Karpas-422 (cell line): Measurements from ENCODE around the gene VARS2. TPM values are rescaled to one million over a fixed set of nuclear protein-coding genes. Genes with fewer than 3 reads are reported as not detected.
"Not testable (repeated sequence)": the region's sequence is repeated elsewhere in the genome, so short reads cannot be mapped to it uniquely, and the experiment has no call there.

Experiments used
- DNase-seq: peaks from one replicate; pipeline ENCODE4 v3.0.0-alpha.2; 2015
- H2AFZ ChIP-seq: fragments of 200-600 bp; sonication (generic); 2 replicates; pipeline ENCODE4 v1.6.1; 2014; ENCODE audit warnings: antibody characterized with exemption, low read length, mixed read lengths
- H3K27ac ChIP-seq: fragments of 200-600 bp; sonication (generic); 2 replicates; pipeline ENCODE4 v1.5.1; 2014; ENCODE audit warnings: mild to moderate bottlenecking, low read length, moderate library complexity
- H3K27me3 ChIP-seq: fragments of 200-600 bp; sonication (generic); 2 replicates; pipeline ENCODE4 v1.6.1; 2014; ENCODE audit warnings: low read length, mixed read lengths
- H3K36me3 ChIP-seq: fragments of 200-600 bp; sonication (generic); 2 replicates; pipeline ENCODE4 v1.6.1; 2014; ENCODE audit warnings: low read length, mixed read lengths; ENCODE audit not compliant: insufficient read depth
- H3K4me1 ChIP-seq: fragments of 200-600 bp; sonication (generic); 2 replicates; pipeline ENCODE4 v1.6.1; 2014; ENCODE audit warnings: mild to moderate bottlenecking, low read length, mixed read lengths
- H3K4me2 ChIP-seq: fragments of 200-600 bp; sonication (generic); 2 replicates; pipeline ENCODE4 v1.6.1; 2014; ENCODE audit warnings: low read length, low read depth, mild to moderate bottlenecking; ENCODE audit not compliant: poor library complexity, severe bottlenecking
- H3K4me3 ChIP-seq: fragments of 200-600 bp; sonication (generic); 2 replicates; pipeline ENCODE4 v1.5.1; 2014; ENCODE audit warnings: mild to moderate bottlenecking, antibody characterized with exemption, low read length, mixed read lengths
- H3K79me2 ChIP-seq: fragments of 200-600 bp; sonication (generic); 2 replicates; pipeline ENCODE4 v1.6.1; 2014; ENCODE audit warnings: mild to moderate bottlenecking, low read length, mixed read lengths
- H3K9ac ChIP-seq: fragments of 200-600 bp; sonication (generic); 2 replicates; pipeline ENCODE4 v1.6.0; 2014; ENCODE audit warnings: low read length
- H3K9me2 ChIP-seq: fragments of 200-600 bp; sonication (generic), shearing (Covaris generic); replicated peaks from 2 replicates; pipeline ENCODE4 v1.6.0; 2014; ENCODE audit warnings: mild to moderate bottlenecking, low read length, moderate library complexity; ENCODE audit not compliant: insufficient read depth
- H3K9me3 ChIP-seq: fragments of 300-700, 200-600 bp; sonication (generic); 2 replicates; pipeline ENCODE4 v1.6.1; 2014; ENCODE audit warnings: low read length, mixed read lengths
- H4K20me1 ChIP-seq: fragments of 200-600 bp; sonication (generic); 2 replicates; pipeline ENCODE4 v1.6.1; 2014; ENCODE audit warnings: mild to moderate bottlenecking, antibody characterized with exemption, low read length, low read depth; ENCODE audit not compliant: insufficient read depth
- total RNA-seq: library from RNA; depleted of rRNA; stranded (reverse); fragments of >200 nt; shearing (Covaris generic); gene quantifications from 2 replicates; pipeline ENCODE4 v1.2.3, GENCODE V29; 2014; ENCODE audit warnings: low replicate concordance

Gene VARS2
- total RNA-seq, 1 experiment from 2014 or later: 42.3 TPM

DNA sequence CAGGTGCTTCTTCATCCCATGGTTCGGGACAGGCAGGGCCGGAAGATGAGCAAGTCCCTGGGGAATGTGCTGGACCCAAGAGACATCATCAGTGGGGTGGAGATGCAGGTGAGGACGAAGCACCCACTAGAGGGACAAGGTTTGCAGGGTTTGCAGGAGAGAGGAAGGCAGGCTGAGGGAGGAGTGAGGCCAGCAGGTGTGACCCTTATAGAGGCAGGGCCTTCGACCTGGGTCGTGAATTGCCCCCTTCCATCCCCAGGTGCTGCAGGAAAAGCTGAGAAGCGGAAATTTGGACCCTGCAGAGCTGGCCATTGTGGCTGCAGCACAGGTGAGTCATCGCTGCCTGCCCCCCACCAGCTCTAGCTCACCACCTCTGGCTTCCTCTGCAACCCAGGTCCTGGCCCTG is 8.4 kb downstream of the VARS2 start:
- peaks cover 12% of the 10 kb centered on the region for H3K4me1 ChIP-seq
- no peak overlapping the region for H3K27ac ChIP-seq
- DNase-seq: peak; percentile 57
- H3K27me3 ChIP-seq: no peaks in the 10 kb centered on the region
- no peak overlapping the region for H2AFZ ChIP-seq
- H3K9me3 ChIP-seq: no peaks in the 10 kb centered on the region
- H3K36me3 ChIP-seq: peaks cover 22% of the 10 kb centered on the region
- no peaks in the 10 kb centered on the region for H3K79me2 ChIP-seq
- H4K20me1 ChIP-seq: 0 out of 2 replicates have a peak, but pooled peaks cover 3% of the 10 kb centered on the region
- no peak overlapping the region for H3K4me2 ChIP-seq
- H3K9ac ChIP-seq: no peak overlapping the region
- H3K9me2 ChIP-seq: no peaks in the 10 kb centered on the region
- H3K4me3 ChIP-seq: no peak overlapping the region

DNA sequence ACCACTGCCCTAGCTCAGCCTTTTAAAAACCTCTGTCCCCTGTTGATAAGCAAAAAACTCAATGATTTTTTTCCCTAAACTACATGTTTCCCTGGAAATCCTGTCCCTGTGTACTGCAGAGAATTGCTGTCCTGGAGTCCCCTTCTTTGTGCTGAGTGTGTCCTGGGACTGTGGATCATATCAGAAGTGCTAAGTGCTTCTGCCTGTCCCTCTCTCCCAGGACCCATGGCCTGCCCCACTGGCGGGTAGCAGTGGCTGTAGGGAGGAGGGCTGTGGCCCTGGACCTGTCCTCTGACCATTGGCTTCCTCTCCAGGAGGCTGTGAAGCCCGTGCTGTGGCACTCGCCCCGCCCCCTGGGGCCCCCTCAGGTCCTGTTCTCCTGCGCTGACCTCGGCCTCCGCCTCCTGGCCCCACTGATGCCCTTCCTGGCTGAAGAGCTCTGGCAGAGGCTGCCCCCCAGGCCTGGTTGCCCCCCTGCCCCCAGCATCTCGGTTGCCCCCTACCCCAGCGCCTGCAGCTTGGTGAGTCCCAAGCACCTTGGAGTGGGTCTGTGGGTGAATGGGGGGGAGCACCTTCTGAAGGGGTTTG is 10.1 kb downstream of the VARS2 start:
- H3K4me2 ChIP-seq, H3K27ac ChIP-seq, H2AFZ ChIP-seq, H3K79me2 ChIP-seq, H3K9me2 ChIP-seq, H4K20me1 ChIP-seq, H3K4me3 ChIP-seq, H3K9ac ChIP-seq, H3K27me3 ChIP-seq, DNase-seq, H3K9me3 ChIP-seq: not testable (repeated sequence)
- Histone ChIP-seq H3K4me1 (peaks cover 12% of the 10 kb centered on the region), H3K36me3 (peaks cover 19% of the 10 kb centered on the region)

DNA sequence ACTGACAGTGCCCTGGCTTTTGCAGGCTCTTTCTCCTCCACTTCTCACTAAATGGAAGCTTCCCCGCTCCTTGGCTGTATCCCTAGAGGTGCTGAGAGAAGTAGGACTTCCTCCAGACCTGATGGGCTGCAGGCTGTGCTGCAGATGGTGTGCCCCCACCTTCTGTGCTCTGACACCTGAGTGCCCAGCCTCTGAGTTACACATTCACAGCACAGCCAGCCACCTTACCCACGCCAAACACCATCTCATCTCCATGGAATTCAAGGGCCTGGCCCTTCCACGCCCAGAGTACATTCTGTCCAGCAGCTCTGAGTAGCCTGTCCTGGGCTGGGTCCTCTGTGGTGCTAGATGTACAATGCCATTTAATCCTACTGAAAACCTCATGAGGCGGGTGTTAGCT is 12.6 kb downstream of the VARS2 start:
- peaks cover 12% of the 10 kb centered on the region for H3K36me3 ChIP-seq
- H3K9me3 ChIP-seq: no peaks in the 10 kb centered on the region

DNA sequence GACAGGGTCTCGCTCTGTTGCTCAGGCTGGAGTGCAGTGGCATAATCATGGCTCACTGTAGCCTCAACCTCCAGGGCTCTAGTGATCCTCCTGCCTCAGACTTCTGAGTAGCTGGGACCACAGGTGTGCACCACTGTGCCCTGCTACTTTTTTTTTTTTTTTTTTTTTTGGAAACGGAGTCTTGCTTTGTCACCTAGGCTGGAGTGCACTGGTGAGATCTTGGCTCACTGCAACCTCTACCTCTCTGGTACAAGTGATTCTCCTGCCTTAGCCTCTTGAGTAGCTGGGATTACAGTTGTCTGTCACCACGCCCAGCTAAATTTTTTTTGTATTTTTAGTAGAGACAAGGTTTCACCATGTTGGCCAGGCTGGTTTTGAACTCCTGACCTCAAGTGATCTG is 13.0 kb downstream of the VARS2 start:
- H3K9ac ChIP-seq, H3K9me3 ChIP-seq, DNase-seq, H3K27ac ChIP-seq, H3K4me3 ChIP-seq, H2AFZ ChIP-seq, H3K4me2 ChIP-seq, H3K4me1 ChIP-seq, H4K20me1 ChIP-seq, H3K27me3 ChIP-seq, H3K9me2 ChIP-seq, H3K79me2 ChIP-seq: not testable (repeated sequence)
- peaks cover 12% of the 10 kb centered on the region for H3K36me3 ChIP-seq

More for the DNA sequence above, 12.6 kb downstream of the VARS2 start:
- no peak for DNase-seq
- Histone ChIP-seq H3K9ac (no peak overlapping the region), H3K4me3 (no peak overlapping the region), H3K27ac (no peak overlapping the region), H3K9me2 (no peaks in the 10 kb centered on the region), H4K20me1 (0 out of 2 replicates have a peak, but pooled peaks cover 3% of the 10 kb centered on the region), H3K4me1 (peaks cover 9% of the 10 kb centered on the region), H3K4me2 (no peak overlapping the region), H2AFZ (no peak overlapping the region), H3K79me2 (no peaks in the 10 kb centered on the region), H3K27me3 (no peaks in the 10 kb centered on the region)

DNA sequence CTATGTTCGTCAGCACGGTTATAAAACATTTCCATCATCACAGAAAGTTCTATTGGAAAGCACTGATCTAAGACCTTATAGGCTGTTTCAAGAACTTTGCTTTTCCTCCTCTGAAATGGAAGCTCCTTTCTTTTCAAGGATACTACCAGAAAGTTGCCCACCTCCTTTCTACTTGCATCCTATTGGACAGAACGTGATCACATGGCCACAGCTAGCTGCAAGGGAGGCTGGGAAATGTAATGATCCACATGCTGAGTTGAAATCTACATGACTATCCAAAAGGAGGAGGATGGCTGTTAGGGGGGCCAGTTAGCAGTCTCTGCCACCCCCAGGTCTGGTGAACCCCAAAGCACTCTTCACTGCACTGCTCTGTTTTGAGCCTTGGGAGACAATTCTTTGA is 14.6 kb downstream of the VARS2 start:
- DNase-seq: peak; percentile 61
- H3K27ac ChIP-seq: no peak overlapping the region
- H2AFZ ChIP-seq: no peak overlapping the region
- no peak overlapping the region for H3K4me2 ChIP-seq
- no peaks in the 10 kb centered on the region for H3K27me3 ChIP-seq
- H3K9ac ChIP-seq: no peak overlapping the region
- H3K9me2 ChIP-seq: no peaks in the 10 kb centered on the region
- no peaks in the 10 kb centered on the region for H3K79me2 ChIP-seq
- H3K9me3 ChIP-seq: no peaks in the 10 kb centered on the region
- H3K36me3 ChIP-seq: peaks cover 12% of the 10 kb centered on the region
- no peak overlapping the region for H3K4me3 ChIP-seq
- no peaks in the 10 kb centered on the region for H4K20me1 ChIP-seq
- H3K4me1 ChIP-seq: no peaks in the 10 kb centered on the region

DNA sequence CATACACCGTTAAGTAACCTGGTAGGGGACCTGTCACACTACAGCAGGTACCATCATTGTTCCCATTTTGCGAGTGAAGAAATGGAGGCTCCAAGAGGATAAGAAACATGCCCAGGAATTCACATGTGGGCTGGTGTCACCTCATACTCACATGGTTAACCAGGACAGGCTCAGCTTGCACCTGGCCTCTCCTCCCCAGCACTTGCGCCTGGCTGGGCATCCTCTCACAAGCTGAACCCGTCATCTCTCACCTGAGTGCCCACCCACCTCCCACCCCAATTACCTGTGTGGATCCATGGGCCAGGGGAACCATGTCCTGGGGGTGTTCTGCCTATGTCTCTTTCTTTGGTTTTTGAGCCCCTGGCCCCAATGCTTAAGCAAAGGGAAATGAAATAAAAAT is 16.5 kb downstream of the VARS2 start:
- Histone ChIP-seq H3K9me3 (no peaks in the 10 kb centered on the region), H3K27me3 (no peaks in the 10 kb centered on the region), H3K36me3 (peaks cover 12% of the 10 kb centered on the region), H3K9ac (no peak overlapping the region), H3K79me2 (no peaks in the 10 kb centered on the region), H3K27ac (no peak overlapping the region), H4K20me1 (no peaks in the 10 kb centered on the region), H3K4me2 (no peak overlapping the region), H3K9me2 (no peaks in the 10 kb centered on the region), H3K4me3 (no peak overlapping the region), H3K4me1 (no peaks in the 10 kb centered on the region), H2AFZ (no peak overlapping the region)
- no peak for DNase-seq

DNA sequence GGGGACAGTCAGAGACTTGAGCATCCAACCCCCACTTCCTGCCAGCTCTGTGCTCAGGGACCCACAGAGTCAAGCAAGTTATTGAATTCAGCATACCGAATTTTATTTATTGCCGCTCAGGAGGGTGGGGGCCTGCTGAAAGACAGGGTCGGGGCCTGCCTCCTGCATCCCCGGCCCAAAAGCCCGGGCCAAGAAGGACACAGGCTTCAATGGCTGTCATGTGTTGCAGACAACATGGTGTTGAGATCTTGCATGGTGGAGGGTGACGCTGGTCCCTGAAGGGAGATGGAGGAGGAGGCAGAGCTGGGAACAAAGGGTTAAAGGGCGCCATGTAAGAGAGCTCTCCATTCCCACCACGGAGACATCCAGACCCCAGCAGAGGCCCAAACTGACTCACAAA is 17.2 kb downstream of the VARS2 start:
- Histone ChIP-seq H3K9ac (no peak overlapping the region), H3K4me2 (no peak overlapping the region), H3K27me3 (no peaks in the 10 kb centered on the region), H3K4me1 (no peaks in the 10 kb centered on the region), H2AFZ (no peak overlapping the region), H3K9me2 (no peaks in the 10 kb centered on the region), H3K4me3 (no peak overlapping the region), H3K9me3 (no peaks in the 10 kb centered on the region), H3K27ac (no peak overlapping the region), H3K36me3 (peaks cover 6% of the 10 kb centered on the region), H3K79me2 (no peaks in the 10 kb centered on the region), H4K20me1 (no peaks in the 10 kb centered on the region)
- DNase-seq: no peak

DNA sequence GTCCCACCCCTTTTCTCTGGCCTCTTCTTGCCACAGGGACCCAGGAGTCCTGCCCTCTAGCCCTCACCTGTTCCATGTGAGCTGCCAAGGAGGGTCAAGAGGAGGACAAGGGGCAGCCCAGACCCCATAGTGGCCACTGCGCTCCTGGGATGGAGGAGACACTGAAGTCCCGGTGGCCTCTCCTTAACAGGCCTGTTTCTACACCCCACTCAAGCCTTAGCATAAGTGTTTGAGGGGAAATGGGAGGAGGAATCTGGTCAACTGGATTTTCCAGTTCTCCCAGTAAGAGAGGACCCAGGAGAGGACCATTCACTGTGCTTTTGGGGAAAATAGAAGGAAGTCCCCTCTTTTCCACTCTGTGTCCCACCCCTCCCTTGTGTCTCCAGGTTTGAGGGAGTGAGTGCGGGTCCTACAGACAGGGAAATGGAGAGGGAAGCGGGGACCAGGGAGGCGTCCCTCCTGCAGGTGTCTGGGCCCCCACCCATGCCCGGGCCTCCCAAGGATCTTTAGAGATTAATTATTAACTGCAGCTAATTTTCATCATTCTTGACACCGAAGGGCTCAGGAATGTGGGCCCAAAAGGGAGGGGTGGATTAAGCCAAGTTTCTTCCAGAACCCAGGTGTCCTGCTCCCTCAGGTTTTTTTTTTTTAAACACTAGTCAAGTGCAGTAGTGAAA is 18.1 kb downstream of the VARS2 start, which contains the start of gene SFTA2:
SFTA2 (minus strand) TSS at position 202 of the 677 bp plus-strand sequence; CDS start at position 128, 74 bp downstream.
- H3K79me2 ChIP-seq: no peaks in the 10 kb centered on the region
- H2AFZ ChIP-seq: no peak within 1 kb of the TSS
- H3K4me3 ChIP-seq: no peak within 1 kb of the TSS
- no peaks in the 10 kb centered on the region for H3K9me2 ChIP-seq
- no peak within 1 kb of the TSS for H3K9ac ChIP-seq
- no peaks in the 10 kb centered on the region for H3K36me3 ChIP-seq
- no peaks in the 10 kb centered on the region for H4K20me1 ChIP-seq
- H3K27me3 ChIP-seq: no peaks in the 10 kb centered on the region
- H3K27ac ChIP-seq: no peak within 1 kb of the TSS
- H3K9me3 ChIP-seq: no peaks in the 10 kb centered on the region
- no peaks in the 10 kb centered on the region for H3K4me1 ChIP-seq
- no peak within 1 kb of the TSS for H3K4me2 ChIP-seq
- DNase-seq: no peak
